RCC 7860 (cell line): ENCODE data around the gene BBS12.

Source experiments
- DNase-seq: peaks from one replicate; pipeline ENCODE4 v3.0.0-alpha.2; 2015; ENCODE audit warnings: low spot score
- FAIRE-seq: peaks from 2 replicates; lab custom pipeline; 2012; peaks lifted over from hg19 to GRCh38; lab: Jason Lieb, UNC

BBS12 gene

DNA sequence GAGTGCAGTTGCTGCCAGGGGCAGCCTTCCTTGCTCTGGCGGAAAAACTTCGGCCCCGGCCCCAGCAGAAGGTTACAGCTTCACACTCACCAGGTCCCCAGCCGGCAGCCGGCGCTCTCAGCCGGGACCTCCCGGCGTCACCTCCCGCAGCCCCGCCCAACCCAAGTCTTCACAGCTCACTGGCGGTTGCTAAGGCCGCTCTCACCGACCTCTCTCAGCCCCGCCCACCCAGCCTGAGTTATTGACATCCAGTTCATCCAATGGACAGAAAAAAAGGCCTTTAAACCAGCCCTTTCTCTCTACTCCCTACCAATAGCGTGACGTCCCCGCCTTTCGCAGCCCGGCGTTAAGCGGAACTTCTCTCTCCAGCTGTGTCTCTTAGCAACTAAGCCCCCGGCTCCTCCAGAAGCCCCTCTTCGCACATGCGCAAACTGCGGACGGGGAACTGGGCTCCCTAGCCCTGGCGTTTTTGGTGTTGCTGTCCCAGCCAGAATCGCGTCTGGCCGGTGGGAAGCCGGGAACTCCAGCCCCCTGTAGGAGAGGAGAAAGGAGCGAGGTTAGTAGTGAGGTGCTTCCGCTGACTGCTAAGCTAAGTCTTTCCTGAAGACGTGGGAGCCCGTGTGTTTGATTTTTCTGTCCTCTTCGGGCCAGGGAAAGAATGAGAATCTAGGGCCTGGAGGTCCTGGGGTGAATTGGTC lies at the start of gene BBS12:
Gene BBS12 (plus strand): TSS at position 376 of the 698 bp plus-strand sequence. CDS start 9,189 bp downstream, outside the sequence.
- peak; percentile 87 for FAIRE-seq

GRCh38 chr4:122686691-122687090 lies 45.8 kb upstream of the BBS12 start:
- FAIRE-seq = no peak
- no peak for DNase-seq

More for the DNA sequence above, at the start of gene BBS12:
- peak; percentile 96 for DNase-seq

- FAIRE-seq (no peak), DNase-seq (no peak)
These were observed 44.9 kb upstream of the BBS12 start for GRCh38 chr4:122687531-122688061.

GRCh38 chr4:122688529-122689140 lies 43.9 kb upstream of the BBS12 start:
- no peak for DNase-seq
- FAIRE-seq = no peak

DNA sequence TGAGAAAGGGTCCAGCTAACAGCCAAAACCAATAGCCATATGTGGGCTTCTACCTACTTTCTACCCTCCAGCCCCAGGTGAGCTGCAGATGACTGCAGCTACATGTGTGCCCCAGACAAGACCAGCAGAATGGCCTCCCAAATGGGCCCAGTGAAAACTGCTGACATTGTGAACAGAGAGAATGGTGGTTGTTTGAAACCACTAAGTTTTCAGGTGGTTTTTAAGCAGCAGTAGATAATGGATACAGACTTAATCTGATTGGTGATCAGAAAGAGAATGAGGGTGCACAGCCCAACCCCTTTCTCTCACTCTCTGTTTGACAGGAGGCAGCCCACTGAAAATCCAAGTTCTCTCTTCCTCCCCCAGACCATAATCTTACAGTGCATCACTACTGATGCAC lies 42.5 kb upstream of the BBS12 start:
- FAIRE-seq (no peak), DNase-seq (no peak)

- DNase-seq (no peak), FAIRE-seq (no peak)
These were observed 40.5 kb upstream of the BBS12 start for GRCh38 chr4:122691988-122692387.

GRCh38 chr4:122692641-122693520 lies 39.6 kb upstream of the BBS12 start:
- FAIRE-seq (no peak), DNase-seq (no peak)

GRCh38 chr4:122695226-122695625 lies 37.3 kb upstream of the BBS12 start:
- FAIRE-seq = no peak
- DNase-seq = no peak

DNA sequence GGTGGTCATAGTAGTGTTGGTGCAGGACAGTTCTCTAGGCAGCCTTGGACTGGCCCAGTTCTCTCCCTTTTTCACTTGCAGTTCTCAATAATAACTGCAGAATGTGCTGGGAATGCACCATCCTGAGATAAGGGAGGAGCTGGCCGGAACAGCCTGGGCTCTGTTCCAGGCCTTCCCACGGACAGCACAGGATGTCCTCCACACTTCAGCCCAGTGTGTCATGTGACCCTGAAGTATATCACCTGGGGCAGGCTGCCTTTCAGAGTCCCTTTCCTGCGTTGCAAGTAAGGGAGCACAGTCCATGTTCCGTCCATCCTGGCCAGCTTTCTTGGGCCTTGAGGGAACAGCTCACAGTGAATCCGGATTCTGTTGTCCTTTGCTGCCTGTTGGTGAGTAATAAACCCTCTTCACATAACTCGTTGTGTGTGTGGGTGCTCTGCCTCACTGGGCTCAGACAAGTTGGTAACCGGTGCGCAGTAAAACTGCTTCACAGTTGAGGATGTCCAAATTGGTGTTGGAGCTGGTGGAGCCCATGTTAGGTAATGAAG lies 32.3 kb upstream of the BBS12 start:
- DNase-seq (peak; percentile 49), FAIRE-seq (no peak)

DNA sequence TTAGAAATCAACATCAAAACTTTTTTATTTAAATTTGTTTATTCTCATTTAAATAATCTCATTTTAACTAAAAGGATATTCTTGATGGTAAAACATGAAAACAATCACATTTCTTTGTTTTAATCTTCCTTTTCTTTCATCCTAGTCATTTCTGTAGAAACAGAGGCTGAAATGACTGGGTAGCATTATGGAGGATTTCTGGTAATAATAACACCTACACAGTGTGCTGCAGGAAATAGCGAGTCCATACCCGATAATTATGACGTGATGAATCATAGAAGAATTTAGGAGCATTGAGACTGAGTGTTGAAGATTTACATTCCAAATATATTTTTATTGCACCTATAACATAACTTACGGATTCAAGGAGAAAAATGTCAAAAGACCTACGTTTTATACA lies 31.4 kb upstream of the BBS12 start:
- FAIRE-seq (no peak), DNase-seq (no peak)

DNA sequence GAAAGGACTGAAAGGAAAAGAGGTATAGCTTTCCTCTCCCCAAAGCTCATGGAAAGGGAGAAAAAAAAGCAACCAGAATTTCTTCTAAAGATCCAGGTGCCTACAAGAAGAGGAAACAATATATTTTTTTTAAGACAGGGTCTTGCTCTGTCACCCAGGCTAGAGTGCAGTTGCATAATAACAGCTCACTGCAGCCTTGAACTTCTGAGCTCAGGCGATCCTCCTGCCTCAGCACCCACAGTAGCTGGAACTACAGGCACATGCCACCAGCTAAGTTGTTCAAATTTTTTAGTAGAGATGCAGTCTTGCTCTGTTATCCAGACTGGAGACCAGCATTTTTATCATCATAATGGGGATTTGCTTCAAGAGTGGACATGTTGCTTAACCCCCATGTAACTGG lies 30.5 kb upstream of the BBS12 start:
- DNase-seq (no peak), FAIRE-seq (no peak)

DNA sequence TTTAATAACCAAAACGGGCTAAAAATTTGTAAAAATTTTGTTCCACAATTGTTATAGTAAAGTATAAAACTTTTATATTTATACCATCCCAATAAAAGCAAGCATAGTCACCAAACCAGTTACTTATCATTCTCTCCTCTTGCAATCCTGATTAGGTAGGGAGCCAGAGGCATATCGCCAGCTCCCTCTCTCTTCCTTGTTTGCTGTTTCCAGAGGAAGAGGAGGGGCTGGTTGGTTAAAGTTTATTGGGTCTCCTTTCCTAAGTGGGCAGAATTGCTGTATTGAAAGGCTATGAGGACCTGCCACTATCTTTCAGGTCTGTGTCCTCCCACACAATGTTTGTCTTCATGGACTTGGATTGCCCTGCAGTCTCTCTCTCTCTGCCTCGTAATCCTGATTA lies 29.6 kb upstream of the BBS12 start:
- DNase-seq (no peak), FAIRE-seq (no peak)

DNA sequence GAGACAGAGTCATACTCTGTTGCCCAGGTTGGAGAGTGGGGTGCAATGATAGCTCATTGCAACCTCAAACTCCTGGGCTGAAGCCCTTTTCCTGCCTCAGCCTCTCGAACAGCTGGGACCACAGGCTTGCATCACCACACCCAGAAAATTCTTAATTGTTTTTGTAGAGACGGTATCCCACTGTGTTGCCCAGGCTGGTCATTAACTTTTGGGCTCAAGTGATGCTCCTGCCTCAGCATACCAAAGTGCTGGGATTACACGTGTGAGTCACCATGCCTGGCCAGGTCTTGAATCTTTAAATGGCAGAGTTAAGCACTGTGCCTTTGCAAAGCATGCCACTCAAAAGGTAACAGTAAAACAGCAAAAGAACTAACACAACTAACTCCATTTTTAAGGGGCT lies 28.6 kb upstream of the BBS12 start:
- DNase-seq = peak; percentile 27
- no peak for FAIRE-seq

DNA sequence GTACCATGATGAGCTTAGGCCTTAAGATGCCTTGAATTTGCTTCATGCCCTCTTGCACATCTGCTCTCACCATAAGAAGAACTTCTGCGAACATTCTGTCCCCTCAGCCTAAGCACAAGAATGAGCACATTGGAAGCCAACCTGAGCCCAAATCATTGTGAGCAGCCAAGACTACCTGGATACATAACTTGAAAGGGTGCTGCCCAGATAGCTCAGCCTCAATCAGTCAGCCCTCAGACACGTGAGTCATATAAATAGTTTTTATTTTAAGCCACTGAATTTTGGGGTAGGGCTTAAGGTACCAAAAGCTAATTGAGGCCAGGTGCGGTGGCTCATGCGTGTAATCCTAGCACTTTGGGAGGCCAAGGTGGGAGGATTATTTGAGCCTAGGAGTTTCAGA lies 27.5 kb upstream of the BBS12 start:
- DNase-seq = no peak

GRCh38 chr4:122705547-122706117 lies 26.9 kb upstream of the BBS12 start:
- FAIRE-seq = no peak
- no peak for DNase-seq

More for the DNA sequence above, 27.5 kb upstream of the BBS12 start:
- no peak for FAIRE-seq

DNA sequence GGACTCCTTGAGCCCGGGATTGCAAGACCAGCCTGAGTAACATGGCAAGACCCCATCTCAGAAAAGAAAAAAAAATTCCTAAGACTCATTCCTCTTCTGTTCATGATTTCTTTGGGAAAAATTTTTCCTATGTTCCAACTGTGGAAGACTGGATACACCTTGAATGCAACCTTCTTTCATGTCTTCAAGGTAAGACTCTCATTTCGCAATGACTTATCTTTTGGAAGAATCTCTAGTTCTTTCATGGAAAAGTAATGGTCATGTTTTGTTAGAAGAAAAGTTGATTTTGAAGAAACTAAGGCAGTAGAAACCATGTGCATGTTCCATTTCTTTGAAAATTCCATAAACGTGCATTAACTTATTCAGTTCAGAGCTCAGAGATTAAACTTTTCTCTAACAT lies 26.0 kb upstream of the BBS12 start:
- FAIRE-seq = no peak
- DNase-seq = no peak

- FAIRE-seq (no peak), DNase-seq (no peak)
These were observed 25.0 kb upstream of the BBS12 start for GRCh38 chr4:122707497-122707896.

DNA sequence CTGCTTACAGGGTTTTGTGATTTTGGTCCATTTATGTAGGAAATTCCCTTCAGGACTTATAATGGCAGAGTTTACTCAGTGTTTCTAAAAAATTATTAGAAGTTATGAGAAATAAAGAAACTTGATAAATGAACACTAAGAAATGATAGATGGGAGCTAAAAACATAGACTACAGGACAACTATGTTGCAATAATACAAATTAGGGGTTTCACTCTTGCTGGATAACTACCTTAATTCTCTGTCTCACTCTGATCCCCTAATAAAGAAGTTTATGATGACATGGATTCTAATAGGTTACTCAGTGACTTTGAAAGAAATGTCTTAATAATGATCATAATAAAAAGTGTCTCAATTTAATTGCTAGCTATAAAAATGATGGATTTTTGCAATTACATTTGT lies 23.3 kb upstream of the BBS12 start:
- no peak for FAIRE-seq

GRCh38 chr4:122710434-122711308 lies 21.8 kb upstream of the BBS12 start:
- DNase-seq = no peak
- FAIRE-seq = no peak

More for the DNA sequence above, 23.3 kb upstream of the BBS12 start:
- DNase-seq = no peak

DNA sequence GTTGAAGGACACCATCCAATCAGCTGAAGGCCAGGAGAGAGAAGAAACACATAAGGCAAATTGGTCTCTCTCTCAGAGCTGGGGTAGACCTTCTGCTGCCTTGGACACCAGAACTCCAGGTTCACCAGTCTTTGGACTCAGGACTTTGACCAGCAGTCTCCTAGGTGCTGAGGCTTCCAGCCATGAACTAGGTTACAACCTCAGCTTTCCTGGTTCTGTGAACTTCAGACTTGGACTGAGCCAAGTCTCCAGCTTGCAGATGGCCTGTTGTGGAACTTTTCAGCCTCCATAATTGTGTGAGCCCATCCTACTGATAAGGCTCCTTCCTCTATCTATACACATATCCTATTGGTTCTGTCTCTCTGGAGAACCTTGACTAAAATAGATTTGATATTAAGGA lies 20.6 kb upstream of the BBS12 start:
- DNase-seq (no peak), FAIRE-seq (no peak)
